MM.1S (cell line): ENCODE data around the gene WIPF2.

Experiments used
- EZH2phosphoT487 ChIP-seq: fragments of 300-600 bp; sonication (generic); IDR thresholded peaks from 2 replicates; pipeline ENCODE4 v1.6.1; 2018; ENCODE audit warnings: antibody characterized with exemption, low read length
- TF ChIP-seq, protein P1 (sequence below): fragments of 300-600 bp; sonication (generic); IDR thresholded peaks from 2 replicates; pipeline ENCODE4 v1.5.1; 2016; ENCODE audit warnings: antibody characterized with exemption, low read length, mixed read lengths

DNA sequence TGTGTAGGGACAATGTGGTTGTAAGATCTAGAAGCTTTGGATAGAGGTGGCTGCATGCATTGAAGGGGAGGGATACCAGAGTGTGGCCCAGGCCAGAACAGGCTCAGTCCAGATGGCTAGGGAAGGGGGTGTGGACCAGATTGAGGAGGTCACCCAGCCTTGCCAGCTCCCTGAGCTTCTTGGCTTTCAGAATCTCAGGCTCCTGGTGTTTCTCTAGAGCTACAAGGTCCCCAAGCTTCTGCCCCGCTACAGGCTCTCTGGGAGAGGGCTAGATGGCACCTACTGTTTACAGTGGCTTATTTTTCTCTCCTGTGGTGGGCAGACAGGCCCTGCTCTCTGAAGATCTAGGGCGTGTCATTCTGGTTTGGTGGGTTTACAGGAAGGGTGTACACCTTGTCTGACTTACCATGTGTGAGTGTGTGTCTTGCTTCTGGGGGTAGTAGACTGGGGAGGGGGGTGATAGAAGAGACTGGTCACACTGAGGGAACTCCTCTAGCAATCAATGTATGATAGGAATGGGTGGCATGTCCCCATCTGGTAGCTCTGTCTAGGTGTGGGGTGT is 90.9 kb downstream of the WIPF2 start:
- TF ChIP-seq, protein P1, sequence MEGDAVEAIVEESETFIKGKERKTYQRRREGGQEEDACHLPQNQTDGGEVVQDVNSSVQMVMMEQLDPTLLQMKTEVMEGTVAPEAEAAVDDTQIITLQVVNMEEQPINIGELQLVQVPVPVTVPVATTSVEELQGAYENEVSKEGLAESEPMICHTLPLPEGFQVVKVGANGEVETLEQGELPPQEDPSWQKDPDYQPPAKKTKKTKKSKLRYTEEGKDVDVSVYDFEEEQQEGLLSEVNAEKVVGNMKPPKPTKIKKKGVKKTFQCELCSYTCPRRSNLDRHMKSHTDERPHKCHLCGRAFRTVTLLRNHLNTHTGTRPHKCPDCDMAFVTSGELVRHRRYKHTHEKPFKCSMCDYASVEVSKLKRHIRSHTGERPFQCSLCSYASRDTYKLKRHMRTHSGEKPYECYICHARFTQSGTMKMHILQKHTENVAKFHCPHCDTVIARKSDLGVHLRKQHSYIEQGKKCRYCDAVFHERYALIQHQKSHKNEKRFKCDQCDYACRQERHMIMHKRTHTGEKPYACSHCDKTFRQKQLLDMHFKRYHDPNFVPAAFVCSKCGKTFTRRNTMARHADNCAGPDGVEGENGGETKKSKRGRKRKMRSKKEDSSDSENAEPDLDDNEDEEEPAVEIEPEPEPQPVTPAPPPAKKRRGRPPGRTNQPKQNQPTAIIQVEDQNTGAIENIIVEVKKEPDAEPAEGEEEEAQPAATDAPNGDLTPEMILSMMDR = no peak
- no peak for TF ChIP-seq EZH2phosphoT487
